HUES48 (cell line): ENCODE measurements around the gene PTPN1.

ENCODE experiments used
- H3K27ac ChIP-seq: one replicate; pipeline ENCODE4 v1.7.0; 2013; ENCODE audit warnings: low read depth, low read length, inconsistent platforms
- H3K27me3 ChIP-seq: 2 replicates; pipeline ENCODE4 v1.6.1; 2013; ENCODE audit warnings: mild to moderate bottlenecking, low read length; ENCODE audit not compliant: control insufficient read depth, insufficient read depth
- H3K36me3 ChIP-seq: 2 replicates; pipeline ENCODE4 v1.6.1; 2013; ENCODE audit warnings: low read length; ENCODE audit not compliant: control insufficient read depth, insufficient read depth
- H3K4me1 ChIP-seq: 2 replicates; pipeline ENCODE4 v1.6.1; 2013; ENCODE audit warnings: mild to moderate bottlenecking, low read length; ENCODE audit not compliant: control insufficient read depth, insufficient read depth
- H3K4me3 ChIP-seq: 2 replicates; pipeline ENCODE4 v1.5.1; 2013; ENCODE audit warnings: mild to moderate bottlenecking, low read depth, low read length
- H3K9ac ChIP-seq: 2 replicates; pipeline ENCODE4 v1.6.1; 2013; ENCODE audit warnings: mild to moderate bottlenecking, low read depth, low read length, moderate library complexity
- H3K9me3 ChIP-seq: 2 replicates; pipeline ENCODE4 v1.6.1; 2013; ENCODE audit warnings: low read length; ENCODE audit not compliant: control insufficient read depth, insufficient read depth

The PTPN1 gene

DNA sequence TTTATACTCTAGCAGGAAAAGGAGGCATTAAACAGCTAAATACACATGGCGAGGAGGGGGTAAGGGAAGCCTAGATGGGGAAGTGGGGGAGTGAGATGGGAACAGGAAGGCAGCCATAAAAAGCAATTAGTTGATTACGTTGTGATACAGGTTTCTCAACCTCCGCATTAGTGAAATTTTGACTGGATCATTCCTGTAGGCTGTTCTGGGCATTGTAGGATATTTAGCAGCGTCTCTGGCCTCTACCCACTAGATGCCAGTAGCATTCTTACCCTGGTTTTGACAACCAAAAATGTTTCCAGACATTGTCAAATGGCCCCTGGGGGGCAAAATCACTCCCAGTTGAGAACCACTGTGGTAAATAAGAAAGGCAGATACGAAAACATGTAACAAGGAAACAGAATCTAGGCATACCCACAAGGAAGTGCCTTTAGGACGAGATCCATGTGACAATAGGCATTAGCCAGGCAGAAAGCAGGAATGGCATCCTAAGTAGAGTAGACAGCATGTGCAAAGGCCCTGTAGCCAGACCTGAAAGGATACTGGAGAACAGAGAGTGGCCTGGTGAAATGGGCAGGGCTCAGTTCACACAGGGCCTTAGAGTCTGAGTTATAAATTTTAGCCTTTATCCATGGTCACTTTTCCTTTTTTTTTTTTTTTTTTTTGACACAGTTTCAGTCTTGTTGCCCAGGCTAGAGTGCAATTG, 25.8 kb upstream of the PTPN1 start:
- Histone ChIP-seq H3K27ac (no peak overlapping the region), H3K27me3 (no peaks in the 10 kb centered on the region), H3K4me3 (no peak overlapping the region), H3K4me1 (no peaks in the 10 kb centered on the region), H3K36me3 (no peaks in the 10 kb centered on the region), H3K9me3 (no peaks in the 10 kb centered on the region), H3K9ac (no peak overlapping the region)

- Histone ChIP-seq H3K9ac (no peak overlapping the region), H3K4me3 (no peak overlapping the region), H3K9me3 (no peaks in the 10 kb centered on the region), H3K36me3 (no peaks in the 10 kb centered on the region), H3K27ac (no peak overlapping the region), H3K27me3 (no peaks in the 10 kb centered on the region), H3K4me1 (no peaks in the 10 kb centered on the region)
Observed at GRCh38 chr20:50487397-50487796, 22.8 kb upstream of the PTPN1 start.

DNA sequence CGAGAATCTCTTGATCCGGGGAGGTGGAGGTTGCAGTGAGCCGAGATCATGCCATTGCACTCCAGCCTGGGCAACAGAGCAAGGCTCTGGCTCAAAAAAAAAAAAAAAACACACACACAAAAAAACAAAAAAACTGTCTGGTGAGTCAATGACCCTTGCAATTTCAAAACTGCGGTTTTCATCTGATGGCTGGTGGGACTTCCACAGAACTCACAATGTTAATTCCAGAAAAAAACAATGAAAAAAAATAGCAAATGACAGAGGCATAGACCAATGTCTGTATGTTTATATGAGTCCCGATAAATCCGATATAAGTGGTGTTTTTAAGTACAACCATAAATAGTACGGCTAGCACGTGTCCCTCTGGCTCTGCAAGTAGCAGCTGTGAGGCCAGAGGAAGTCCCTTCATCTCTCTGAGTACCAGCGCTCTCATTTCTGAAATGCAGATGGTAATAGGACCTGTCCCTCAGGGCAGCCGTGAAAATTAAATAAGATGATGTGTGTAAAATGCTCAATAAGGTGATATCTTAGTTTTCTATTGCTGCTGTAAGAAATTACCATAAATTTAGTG, 21.9 kb upstream of the PTPN1 start:
- Histone ChIP-seq H3K36me3 (no peaks in the 10 kb centered on the region), H3K4me3 (no peak overlapping the region), H3K27ac (no peak overlapping the region), H3K9me3 (no peaks in the 10 kb centered on the region), H3K27me3 (no peaks in the 10 kb centered on the region), H3K4me1 (no peaks in the 10 kb centered on the region), H3K9ac (no peak overlapping the region)

- Histone ChIP-seq H3K4me3 (no peak overlapping the region), H3K4me1 (no peaks in the 10 kb centered on the region), H3K9ac (no peak overlapping the region), H3K27me3 (no peaks in the 10 kb centered on the region), H3K36me3 (no peaks in the 10 kb centered on the region), H3K9me3 (no peaks in the 10 kb centered on the region), H3K27ac (no peak overlapping the region)
Observed at GRCh38 chr20:50491168-50491567, 19.0 kb upstream of the PTPN1 start.

DNA sequence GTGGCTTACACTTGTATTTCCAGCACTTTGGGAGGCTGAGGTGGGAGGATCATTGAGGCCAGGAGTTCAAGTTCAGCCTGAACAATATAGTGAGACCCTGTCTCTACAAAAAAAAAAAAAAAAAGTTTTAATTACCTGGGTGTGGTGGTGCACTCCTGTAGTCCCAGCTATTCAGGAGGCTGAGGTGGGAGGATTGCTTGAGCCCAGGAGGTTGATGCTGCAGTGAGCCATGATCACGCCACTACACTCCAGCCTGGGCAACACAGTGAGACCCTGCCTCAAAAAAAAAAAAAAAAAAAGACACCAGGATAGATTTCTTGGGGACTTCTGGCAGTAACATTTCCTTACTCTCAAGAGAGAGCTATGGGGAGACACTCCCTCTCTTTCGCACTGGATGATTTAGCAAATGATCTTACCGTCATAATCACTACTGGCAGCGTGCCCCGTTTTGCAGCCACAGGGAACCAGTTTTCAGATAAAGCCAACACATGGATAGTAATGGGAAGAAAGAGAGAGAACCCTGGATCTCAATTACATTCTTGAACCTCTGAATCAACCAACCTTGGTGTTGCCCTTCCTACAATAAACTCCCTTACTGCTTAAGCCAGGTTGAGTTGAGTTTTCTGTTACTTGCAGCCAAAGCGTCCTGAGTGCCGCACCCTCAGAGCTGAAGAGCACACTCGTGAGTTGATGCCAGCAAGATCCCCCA, 18.1 kb upstream of the PTPN1 start:
- no peak overlapping the region for H3K27ac ChIP-seq
- H3K4me3 ChIP-seq: no peak overlapping the region
- no peaks in the 10 kb centered on the region for H3K36me3 ChIP-seq
- no peaks in the 10 kb centered on the region for H3K4me1 ChIP-seq
- H3K9me3 ChIP-seq: no peaks in the 10 kb centered on the region
- no peak overlapping the region for H3K9ac ChIP-seq
- no peaks in the 10 kb centered on the region for H3K27me3 ChIP-seq

DNA sequence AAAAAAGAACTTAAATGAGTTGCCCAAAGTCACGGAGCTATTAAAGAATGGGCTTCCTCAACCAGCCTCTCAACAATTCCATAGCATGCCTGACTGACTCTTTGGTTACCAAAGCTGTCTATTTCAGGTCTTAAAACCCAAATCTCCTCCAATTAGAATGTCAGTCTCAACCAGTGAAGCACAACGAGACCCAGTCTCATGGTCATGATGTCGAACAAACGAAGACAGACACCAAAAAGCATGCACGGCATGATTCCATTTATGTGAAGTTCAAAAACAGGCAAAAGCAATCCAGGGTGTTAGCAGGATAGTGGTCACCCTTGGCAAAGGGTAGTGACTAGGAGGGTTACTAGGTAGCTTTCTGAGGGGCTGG, 16.3 kb upstream of the PTPN1 start:
- Histone ChIP-seq H3K4me3 (no peak overlapping the region), H3K9me3 (no peaks in the 10 kb centered on the region), H3K27me3 (no peaks in the 10 kb centered on the region), H3K27ac (no peak overlapping the region), H3K36me3 (no peaks in the 10 kb centered on the region), H3K4me1 (no peaks in the 10 kb centered on the region), H3K9ac (no peak overlapping the region)

DNA sequence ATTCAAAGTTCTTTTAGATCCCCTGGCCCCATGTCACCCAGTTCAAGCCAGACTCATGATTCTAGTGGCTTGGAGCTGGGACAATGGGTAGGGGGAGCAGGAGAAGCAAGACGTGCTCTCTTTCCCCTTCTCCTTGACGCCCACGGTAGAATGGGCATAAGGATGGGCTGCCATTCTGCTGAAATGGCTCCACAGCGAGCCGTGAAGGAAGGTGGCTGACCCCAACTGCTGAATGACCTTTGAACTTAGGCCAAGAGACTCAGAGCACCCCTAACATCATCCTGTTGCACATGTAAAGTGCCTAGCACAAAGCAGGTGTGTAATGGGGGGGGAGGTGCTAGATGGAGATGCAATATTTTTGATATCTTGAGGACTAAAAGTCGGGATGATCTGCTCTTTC, 15.8 kb upstream of the PTPN1 start:
- Histone ChIP-seq H3K9ac (no peak overlapping the region), H3K27ac (no peak overlapping the region), H3K27me3 (no peaks in the 10 kb centered on the region), H3K4me1 (no peaks in the 10 kb centered on the region), H3K36me3 (no peaks in the 10 kb centered on the region), H3K9me3 (no peaks in the 10 kb centered on the region), H3K4me3 (no peak overlapping the region)

- no peaks in the 10 kb centered on the region for H3K27me3 ChIP-seq
- H3K4me3 ChIP-seq: no peak overlapping the region
- no peaks in the 10 kb centered on the region for H3K36me3 ChIP-seq
- no peak overlapping the region for H3K27ac ChIP-seq
- H3K4me1 ChIP-seq: no peaks in the 10 kb centered on the region
- H3K9me3 ChIP-seq: no peaks in the 10 kb centered on the region
- no peak overlapping the region for H3K9ac ChIP-seq
Observed at GRCh38 chr20:50496773-50497385, 13.3 kb upstream of the PTPN1 start.

GRCh38 chr20:50498071-50498776, 12.0 kb upstream of the PTPN1 start:
- no peaks in the 10 kb centered on the region for H3K27me3 ChIP-seq
- no peaks in the 10 kb centered on the region for H3K9me3 ChIP-seq
- no peak overlapping the region for H3K4me3 ChIP-seq
- no peaks in the 10 kb centered on the region for H3K4me1 ChIP-seq
- no peak overlapping the region for H3K9ac ChIP-seq
- no peak overlapping the region for H3K27ac ChIP-seq
- no peaks in the 10 kb centered on the region for H3K36me3 ChIP-seq

DNA sequence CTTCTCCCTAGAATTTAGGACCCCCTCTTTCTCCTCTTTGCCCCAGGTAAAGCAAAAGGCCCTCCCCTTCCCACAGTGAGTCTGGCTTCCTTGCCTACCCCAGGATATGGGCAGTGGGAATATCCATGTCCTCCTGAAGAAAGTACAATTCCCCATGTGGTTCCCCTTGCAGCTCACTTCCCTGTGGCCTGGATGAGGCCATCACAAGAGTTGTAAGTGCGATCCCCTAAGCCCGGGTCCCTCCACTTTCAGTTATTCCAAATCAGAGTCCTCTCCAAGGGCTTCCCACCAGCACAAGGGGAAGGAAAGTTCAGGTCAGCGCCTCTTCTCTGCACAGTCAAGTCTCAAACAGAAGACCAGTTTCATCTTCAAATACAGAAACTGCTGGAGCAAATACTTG, 10.2 kb upstream of the PTPN1 start:
- peaks cover 5% of the 10 kb centered on the region; the same call in 1 of the 2 replicates for H3K4me1 ChIP-seq
- H3K27me3 ChIP-seq: no peaks in the 10 kb centered on the region
- H3K9me3 ChIP-seq: no peaks in the 10 kb centered on the region
- no peaks in the 10 kb centered on the region for H3K36me3 ChIP-seq
- H3K4me3 ChIP-seq: no peak overlapping the region
- no peak overlapping the region for H3K27ac ChIP-seq
- H3K9ac ChIP-seq: no peak overlapping the region
